Glomerular endothelial cell (primary cell): ENCODE data around the gene PARS2. TPM values are rescaled to one million over a fixed set of nuclear protein-coding genes. Genes with fewer than 3 reads are reported as not detected.

Source experiments
- DNase-seq: peaks from one replicate; pipeline ENCODE4 v3.0.0-alpha.2; 2011; ENCODE audit warnings: low read depth, low spot score; ENCODE audit errors: extremely low read depth
- total RNA-seq: library from RNA; depleted of rRNA; stranded (reverse); fragments of >200 nt; gene quantifications from 2 replicates; pipeline ENCODE4 v1.2.3, GENCODE V29; 2015

PARS2 gene
- total RNA-seq, 1 donor from 2014 or later = 4.9 TPM

DNA sequence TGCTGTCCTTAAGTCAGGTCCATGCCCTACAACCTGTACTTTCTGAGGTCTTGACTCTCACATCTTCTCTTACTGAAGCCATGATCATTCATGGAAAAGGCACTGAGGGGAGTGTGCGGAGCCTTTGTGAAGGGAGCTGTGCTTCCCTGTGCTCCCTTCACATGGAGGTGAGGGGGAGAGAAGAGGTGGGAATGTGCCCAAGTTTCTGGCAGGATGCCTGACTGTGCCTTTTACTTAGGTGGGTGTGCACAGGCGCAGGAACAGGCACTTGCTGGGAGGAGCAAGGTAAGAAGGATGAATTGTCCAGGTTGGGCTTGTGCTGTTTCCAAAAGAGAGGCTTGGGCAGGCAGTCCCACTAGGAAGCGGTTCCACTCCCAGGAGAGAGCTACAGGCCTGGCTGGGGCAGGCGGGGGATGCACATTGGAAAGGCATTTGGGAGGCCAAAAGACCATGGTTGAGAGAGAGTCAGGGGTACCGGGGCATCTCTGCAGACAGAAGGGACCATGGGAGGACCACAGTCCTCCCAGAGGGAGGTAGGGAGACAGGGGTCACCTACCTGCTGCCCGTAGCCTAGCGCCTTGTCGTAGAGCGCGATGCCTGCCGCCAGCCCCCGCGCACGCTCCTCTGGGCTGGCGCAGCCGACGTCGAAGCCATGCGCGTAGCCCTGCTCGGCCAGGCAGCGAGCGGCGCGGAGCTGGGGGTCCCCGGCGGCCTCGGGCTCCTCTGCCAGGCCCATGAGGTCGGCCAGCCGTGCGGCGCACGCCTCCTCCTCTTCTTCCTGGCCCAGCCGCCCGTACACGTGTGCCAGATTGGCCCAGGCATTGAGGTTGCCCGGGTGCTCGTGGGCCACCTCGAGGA is 35.9 kb upstream of the PARS2 start:
- DNase-seq = no peak

DNA sequence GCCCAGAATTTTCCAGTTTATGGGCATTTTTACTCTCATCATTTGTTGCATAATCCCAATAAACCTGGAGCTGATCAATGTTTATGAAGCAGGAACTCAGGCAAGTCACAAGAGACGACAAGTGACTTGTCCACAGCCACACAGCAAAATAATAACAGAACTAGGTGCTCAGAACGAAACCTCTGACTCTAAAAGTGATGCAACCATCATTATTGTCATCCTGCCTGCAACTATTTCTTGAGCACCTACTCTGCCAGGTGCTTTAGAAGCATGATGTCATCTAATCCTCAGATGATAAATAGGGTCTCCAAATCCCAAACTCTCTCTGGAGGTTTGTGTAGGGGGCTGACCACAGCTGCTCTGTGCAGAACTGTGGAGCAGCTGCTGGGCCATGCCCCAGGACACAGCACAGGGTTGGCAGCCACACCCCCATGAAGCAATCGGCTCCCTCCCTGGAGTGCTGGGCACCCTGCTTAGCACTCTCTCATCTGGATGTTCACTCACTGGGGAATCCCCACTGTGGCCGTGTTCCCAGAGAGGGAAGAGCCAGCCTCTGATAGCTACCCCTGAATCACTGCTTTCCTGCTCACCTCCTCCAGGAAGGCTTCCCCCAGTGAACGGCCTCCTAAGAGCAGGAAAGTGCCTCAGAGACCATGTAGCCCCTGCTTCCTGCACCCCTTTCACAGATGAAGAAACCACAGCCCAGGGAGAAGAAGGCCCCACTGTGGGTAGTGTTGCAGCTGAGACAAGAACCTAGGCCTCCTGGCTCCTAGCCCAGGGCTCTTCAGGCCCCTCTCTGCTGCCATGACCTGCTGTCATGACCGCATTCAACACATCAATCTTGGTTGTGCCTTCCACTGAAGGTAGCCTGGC is 34.7 kb upstream of the PARS2 start:
- DNase-seq = no peak

DNA sequence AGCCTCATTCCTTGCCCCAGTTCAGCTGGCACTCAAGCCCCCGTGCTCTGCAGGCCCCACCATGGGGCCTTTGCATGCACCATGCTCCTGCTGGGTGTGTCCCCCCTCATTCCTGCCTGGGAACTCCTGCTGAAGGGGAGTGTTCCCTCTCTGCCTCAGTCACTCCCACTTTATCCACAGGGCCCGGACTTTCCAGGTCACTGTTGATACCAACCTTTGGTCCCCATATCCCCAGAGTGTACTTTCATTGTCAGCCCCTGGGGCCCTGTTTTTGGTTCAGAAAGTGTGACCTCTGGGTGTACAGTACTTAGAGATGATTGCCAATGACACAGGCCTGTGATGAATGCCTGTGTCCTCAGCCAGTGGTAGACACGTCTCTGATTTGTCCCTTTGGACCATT is 33.9 kb upstream of the PARS2 start:
- DNase-seq = no peak

DNA sequence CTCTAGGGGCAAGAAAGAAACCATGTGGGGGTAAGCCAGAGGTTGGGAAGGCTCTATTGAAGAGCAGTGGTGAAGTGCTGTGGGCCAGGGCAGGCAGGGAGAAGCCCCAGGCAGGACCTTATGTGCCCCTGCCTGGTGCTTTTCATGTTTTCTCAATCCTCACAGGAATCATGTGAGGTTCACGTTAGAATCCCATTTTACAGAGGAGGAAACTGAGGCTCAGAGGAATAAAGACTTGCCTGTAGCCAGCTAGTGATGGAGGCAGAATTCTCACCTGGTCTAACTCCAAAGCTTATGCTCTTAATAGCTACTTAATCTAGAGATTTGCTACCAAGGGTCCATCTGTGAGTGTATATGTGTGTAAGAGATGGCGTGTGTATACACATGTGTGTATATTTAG is 32.6 kb upstream of the PARS2 start:
- no peak for DNase-seq

DNA sequence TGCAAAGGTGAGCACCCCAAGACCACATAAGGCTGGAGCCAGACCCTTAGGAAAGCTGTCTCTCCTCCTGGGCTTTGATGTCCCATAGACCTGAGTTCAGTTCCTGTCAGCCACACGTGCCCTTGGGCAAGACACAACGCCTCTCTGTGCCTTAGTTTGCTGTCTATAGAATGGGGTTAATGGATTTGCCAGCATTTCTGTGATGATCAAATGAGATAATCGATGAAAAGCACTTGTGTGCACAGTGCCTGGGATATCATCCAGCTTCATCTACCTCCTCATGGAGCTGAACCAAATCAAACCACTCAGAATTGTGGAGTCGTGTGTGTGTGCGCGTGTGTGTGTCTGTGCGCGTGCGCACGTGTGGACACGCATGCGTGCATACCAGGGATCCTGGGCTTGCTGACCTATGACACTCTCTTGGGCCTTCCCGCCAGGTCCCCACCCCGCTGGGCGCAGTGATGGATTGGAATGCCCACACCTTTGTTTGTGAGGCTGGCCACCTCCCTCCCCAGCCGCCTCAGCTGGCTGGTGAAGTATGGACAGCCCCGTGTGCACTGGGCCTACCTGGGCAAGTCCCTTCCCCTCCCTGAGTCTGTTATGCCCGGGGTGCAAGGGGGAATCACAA is 31.6 kb upstream of the PARS2 start:
- DNase-seq = no peak

DNA sequence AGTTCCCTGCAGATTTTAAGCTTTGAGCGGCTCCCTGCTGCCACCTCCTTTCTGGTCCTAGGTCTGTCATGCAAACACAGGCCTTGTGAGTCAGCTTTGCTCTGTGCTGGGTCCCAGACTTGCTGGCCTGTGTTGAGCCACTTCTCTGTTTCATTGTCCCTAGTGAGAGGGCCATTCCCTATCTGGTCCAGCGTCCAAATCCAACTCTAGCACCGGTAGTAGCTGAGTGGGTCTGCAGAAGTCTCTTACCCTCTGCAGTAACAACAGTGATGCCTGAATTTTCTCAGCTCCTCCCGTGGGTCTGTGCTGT is 31.0 kb upstream of the PARS2 start:
- DNase-seq = no peak

DNA sequence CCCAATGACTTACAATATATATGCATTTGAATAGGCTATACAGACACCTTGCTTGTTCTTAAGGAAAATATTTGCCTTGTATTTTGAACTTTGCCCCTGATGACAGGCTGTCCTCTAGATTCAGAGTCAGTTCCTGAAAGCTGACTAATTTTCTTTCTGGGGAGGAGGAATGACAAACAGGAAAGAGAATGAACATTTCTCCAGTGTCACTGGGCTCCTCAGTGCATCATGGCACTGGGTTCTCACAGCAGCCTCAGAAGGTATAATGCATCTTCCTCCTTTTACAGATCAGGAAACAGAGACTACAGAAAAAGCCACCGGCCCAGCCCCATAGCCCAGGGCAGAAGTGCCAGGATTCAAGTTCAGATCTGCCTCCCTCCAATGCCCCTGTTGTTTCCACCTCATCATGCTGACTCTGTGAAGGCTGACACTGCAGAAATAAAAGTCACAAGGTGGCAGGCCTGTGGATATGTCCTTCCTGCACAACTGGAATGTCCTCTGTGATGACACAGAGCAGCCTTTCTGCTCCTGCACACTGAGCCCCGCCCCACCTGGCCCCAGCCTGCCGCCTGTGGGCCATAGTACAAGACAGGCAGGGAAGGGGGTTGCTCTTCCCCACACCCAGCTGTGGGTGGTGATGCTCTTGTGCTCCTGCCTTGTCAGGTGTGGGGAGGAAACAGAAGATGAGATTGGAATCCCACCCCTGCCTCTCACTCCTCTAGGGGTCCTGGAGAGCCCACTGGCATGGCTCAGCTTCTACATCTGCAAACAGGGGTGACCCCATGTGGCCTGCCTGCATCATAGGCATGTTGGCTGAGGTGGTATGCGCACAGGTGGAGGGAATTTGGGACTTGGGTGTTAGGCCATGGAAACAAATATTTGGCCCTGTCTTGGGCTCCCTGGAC is 30.4 kb upstream of the PARS2 start:
- DNase-seq = no peak

DNA sequence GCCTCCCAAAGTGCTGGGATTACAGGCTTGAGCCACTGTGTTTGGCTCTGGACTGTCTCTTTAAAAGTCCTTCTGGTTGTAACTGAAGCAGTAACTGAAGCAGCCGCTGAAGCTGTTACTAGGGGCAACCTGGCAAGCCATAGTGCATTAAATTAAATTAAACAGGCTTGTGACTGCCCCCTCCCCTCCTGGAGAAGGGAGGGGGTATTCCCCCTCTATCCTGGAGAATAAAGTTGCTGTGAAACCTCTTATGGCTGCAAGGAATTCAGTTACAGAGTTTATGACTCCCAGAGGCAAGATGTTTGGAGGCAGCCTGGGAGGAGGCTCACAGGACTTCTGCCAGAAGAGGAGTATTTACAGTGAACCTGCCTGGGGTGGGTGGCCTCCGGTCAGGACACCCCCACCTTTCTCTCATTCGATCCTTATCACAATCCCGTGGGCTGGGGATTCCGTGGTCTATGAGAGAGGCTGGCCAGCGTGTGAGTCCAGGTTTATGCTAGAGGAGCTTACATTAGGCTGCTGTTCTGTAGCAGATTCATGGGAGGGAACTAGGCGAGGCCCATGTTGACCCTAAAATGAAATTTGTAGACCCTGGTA is 28.5 kb upstream of the PARS2 start:
- no peak for DNase-seq

DNA sequence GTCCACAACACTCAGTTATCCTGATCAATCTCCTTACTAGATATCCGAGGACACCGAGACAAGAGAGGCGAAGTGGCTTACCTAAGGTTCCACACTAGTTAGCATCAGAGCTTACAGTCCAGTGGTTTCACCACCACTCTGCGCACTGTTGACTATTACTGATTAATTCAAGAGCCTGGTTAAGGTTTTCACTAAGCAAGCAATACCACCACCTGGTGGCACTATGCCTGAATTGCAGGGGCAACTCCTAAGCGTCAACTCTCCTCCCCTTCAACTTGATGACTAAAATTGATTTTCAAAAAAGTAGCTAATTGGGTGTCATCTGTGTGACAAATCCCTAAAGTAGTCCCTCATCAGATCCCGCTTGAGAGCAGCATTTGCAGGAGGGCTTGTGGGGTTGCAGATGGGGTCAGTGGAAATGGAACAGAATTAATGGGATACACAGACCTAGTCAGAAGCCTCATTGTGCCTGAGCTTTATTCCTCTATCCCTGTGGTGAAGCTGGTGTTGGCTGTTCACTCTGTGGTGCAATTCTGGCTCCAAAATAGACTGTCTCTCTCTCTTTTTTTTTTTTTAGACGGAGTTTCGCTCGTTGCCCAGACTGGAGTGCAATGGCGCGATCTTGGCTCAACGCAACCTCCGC is 27.7 kb upstream of the PARS2 start:
- DNase-seq = peak; percentile 20

DNA sequence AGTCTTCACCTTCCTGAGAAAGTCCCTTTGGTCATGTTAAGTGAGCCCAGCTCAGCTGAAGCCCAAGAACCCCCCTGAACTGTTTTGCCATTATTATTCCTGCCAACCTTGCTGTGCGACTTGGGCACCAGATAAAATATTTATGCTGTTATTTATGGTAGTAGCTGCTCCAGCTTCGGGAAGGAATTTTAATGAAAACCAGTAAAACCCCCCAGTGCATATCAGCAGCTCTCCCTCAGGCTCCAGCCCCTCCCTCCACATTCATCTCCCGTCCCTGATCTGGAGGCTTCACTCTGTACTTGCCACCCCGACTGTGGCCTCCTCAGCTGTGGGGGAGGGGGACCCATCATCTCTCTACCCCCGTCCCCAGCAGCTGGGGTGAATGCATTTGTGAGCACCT is 24.1 kb upstream of the PARS2 start:
- DNase-seq = no peak

DNA sequence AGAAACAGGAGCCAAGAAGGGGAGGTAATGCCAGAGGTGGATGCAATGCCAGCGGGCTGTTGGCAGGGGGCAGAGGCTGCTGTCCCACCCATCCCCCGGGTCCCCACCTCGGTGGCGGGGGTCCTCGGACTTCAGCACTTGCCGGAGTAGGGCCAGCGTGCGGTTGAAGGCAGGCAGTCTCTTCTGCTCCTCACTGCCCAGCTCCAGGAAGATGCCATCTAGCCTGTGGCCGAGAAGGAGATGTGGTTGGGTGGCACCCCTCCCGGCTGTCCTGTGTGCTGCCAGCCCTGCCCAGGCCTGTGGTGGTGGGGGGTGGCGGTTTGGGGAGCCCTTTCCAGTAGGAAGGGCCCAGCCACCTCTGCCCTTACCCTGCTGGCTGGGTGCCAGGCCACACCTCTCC is 23.3 kb upstream of the PARS2 start:
- DNase-seq = no peak

DNA sequence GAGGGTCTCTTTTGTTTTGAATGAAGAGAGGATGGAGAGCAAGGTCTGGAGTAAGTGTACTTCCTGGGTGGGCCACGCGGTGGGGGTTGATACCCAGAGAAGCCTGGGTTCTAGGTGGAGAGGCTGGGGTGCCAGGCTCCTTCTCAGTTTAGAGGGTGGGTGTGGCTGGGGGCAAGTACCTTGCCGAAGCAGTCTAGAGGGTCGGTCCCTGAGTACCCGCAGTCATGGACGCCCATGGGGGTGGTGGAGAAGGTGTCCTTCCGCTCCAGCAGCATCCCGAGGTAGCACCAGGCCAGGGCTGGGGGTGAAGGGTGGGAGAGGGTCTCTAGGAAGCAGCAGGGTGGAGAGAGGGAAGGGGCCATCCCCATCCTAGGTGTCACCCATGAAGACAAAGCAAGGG is 22.5 kb upstream of the PARS2 start:
- DNase-seq = no peak

DNA sequence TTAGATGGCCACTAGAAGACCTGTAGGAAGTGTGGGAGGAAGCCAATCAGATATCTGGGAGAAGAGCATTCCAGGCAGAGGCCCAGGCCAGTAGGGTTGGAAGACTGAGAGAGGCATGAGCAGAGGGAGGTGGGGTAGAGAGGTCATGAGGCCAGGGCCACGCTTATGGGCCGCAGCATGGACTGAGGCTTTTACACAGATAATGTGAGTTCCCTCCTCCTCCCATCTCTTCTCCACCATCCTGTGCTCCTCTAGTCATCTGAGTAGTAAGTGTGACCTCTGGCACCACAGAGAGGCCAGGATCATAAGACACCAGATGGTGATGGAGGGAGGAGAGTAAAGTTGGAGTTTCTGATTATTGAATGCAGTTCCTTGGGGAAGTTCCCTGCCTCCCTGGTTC is 19.7 kb upstream of the PARS2 start:
- no peak for DNase-seq

DNA sequence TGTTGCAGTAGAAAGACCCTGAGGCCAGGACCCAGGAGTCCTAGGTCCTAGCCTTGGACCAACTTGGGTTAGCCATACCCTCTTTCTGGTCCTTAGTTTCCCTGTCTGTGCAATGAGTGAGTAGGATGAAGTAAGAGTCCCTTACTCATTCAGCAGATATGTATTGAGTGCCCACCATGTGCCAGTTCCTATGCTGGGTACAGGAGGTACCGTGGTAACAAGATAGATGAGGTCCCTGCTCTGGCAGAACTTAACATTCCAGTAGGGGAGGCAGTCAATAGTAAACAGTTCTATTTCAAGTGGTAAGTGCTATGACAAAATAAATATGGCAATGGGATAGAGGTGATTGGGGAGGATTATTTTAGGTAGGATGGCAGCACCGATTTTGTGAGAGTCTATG is 18.3 kb upstream of the PARS2 start:
- no peak for DNase-seq

DNA sequence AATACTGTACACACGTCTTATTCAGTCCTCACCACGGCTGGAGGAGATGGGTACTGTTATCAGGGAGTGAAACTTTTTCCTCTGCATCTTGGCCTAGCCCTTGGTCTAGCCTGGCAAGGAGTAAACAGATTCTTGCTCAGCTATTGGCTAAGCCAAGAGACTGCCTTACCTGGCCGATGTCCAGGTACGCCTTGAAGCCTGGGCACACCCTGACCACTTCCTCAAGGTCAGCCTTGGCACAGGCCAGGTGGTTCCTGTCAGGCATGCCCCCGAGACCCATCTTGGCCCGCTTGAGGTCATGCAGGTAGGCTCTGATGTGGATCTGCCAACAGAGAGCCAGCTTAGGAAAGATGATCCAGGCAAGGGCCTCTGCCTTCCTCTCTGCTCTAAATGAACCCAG is 17.8 kb upstream of the PARS2 start:
- DNase-seq = no peak

DNA sequence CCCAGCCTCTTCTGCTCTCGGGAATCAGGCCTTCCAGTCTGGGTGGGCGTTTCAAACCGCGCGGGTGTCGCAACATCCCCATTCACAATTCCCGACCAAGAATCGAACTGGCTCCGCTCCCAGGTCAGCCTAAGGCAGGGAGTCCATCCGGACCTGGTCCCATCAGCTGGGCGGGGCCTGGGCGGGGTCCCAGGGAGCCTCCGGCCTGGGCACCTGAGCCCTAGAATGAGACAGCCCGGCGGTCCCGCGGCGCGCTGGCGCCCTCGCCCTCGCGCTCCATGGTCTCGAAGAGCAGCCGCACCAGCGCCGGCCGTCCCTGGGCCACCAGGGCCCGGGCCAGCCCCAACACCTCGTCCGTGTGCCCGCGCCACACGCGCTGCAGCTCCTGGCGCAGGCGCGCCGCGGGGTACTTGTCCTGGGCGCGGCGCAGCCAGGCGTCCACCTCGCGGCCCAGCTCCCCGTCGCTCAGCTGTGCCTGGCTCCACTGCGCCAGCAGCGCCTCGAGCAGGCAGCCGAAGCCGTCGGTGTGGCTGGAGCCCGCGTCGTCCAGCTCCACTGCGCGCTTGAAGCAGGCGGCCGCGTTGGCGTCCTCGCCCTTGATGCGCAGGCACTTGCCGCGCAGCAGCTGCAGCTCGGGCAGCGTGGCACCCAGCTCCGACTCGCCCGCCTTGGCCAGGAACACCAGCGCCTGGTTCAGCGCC is 16.9 kb upstream of the PARS2 start:
- no peak for DNase-seq

DNA sequence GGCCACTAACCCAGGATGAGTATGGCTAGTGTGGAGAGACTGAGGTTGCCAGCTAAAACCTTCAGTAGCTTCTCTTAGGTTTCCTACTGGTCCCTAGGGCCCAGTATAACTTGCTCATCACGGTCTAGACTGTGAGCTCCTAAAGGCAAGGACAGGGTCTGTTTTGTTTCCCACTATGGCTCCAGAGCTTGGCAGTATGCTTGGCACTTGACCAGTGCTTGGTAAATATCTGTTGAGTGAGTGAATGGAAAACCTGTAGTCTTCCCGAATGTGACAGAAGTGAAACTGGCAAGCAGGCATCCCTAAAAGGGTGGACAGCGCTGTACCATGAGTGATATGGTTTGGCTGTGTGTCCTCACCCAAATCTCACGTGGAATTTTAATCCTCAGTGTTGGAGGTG is 13.1 kb upstream of the PARS2 start:
- no peak for DNase-seq

DNA sequence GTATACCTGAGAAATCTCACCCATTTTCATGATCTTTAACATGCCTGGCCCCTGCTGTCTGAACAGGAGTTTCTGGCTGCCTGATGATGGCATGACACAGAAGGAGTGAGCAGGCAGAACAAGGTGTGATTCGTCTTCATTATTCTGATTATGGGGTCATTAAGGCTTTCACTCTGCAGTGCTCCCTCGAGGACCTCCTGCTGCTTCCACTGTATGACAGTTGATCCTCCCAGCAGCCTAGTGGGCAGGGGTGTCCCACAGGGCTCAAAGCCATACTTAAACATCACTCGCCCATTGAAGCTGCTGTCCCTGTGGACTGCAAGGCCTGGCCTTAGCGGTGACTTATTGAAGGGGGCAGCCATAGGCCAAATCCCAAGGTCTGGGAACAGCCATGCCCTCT is 12.7 kb upstream of the PARS2 start:
- DNase-seq = no peak
